Mesenteric fat pad (tissue), 1 donor: ENCODE measurements around the gene DMD. TPM values are rescaled to one million over a fixed set of nuclear protein-coding genes. Genes with fewer than 3 reads are reported as not detected.
"Not testable (repeated sequence)": the region's sequence is repeated elsewhere in the genome, so short reads cannot be mapped to it uniquely, and the experiment has no call there.

Experiments
- DNase-seq: peaks from one replicate; pipeline ENCODE4 v3.0.0-alpha.2; 2020; ENCODE audit warnings: low spot score
- total RNA-seq: library from RNA; stranded (reverse); fragmentation: NEBNext Ultra II Directional; extraction: Animal tissue kit (Norgen Biotek cat#: 25700); gene quantifications from one replicate; pipeline ENCODE4 v1.2.1, GENCODE V29; 2021
- donor health status: DM: yes; HTN: yes; CAD: no.

Gene DMD
- total RNA-seq, 1 donor from 2014 or later = 45.5 TPM

DNA sequence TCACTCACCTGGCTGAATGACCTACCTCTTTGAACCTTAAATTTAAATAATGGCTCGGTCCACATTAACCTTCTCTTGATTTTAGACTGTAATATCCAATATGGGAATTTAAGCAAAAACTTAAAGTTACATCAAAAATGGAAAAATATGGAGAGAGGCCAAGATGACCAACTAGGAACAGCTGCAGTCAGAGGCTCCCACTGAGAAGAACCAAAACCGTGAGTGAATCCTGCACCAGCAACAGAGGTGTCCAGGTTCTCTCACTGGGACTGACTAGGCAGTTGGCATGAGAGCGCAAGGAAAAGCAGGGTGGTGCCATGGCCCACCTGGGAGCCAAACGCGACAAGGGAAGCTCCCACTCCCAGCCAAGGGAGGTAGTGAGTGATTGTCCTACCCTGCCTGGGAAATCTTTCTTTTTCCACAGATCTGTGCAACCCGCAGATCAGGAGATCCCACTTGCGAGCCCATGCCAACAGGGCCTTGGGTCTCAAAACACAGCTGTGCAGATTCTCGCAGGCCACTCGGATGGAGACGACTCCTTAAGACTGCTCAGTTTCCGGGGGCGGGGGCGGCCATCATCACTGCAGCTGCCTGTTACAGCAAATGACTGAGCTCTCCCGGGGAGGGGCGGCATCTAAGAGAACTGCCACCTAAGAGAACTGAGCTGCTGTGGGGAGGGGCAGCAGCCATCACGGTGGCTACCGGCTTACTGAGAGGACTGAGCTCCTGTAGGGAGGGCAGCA lies 343.4 kb downstream of the DMD start:
- no peak for DNase-seq

DNA sequence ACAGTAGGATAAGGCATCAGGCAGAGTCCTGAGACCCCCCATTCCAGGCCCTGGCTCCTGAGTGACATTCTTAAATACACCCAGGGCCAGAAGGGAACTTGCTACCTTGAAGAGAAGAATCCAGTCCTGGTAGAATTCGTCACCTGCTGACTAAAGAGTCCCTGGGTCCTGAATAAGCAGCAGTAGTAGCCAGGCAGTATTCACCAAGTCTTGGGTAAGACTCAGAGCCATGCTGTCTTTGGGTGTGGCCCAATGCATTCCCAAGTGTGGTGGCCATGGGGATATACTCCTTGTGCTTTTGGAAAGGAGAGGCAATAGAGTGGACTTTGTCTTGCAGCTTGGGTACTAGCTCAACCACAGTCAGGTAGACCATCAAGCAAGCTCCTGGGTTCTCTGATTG lies 359.1 kb downstream of the DMD start:
- DNase-seq = no peak

DNA sequence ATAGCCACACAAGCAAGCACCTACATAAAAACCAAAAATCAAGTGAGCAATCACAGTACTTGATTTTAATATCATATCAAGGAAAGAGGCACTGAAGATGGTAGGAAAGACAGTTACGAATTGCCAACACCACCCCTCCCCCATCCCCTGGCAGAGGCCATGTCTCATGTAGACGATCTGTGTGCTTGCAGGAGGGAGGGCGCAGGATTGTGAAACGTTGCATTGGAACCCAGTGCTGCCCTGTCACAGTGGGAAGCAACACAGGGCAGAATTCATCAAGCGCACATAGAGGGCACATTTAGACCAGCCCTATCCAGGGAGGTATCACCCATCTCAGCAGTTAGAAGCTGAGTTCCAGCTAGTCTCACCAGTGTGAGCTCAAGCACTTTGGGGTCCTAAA lies 359.8 kb downstream of the DMD start:
- no peak for DNase-seq

DNA sequence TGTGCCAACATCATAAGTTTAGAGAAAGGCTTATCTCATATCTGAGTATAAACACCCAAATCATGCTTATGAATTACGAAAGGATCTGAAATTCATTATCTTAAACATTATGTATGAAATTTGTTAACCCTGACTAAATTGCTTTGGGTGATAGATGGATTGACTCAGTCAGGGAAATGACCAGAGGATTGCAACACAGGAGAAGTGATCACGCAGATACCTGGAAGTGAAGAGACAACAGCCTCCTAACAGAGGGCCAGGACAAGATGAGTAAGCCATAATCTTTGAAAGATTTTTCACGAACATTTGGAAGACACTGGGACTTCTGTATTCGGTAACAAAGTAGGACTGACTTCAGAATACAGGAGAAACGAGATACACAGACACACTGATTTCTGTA lies 363.4 kb downstream of the DMD start:
- no peak for DNase-seq

DNA sequence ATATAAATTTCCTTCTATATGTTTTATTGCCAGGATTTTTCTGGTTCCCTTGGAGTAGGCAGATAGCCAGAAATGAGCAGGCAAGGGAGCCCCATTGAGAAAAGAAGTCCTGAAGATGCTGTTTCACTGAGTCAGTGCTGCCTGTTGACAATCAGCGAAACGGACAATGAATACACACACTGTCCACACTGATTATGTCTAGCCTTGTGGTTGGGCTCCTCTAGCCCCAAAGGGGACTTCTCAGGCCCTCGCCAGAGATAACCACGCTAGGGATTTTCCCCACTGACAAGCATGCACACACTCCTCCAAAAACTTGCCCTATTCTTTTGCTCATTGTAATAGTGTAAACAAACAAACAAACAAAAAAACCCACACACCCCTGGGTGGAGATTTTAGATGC lies 369.3 kb downstream of the DMD start:
- no peak for DNase-seq

DNA sequence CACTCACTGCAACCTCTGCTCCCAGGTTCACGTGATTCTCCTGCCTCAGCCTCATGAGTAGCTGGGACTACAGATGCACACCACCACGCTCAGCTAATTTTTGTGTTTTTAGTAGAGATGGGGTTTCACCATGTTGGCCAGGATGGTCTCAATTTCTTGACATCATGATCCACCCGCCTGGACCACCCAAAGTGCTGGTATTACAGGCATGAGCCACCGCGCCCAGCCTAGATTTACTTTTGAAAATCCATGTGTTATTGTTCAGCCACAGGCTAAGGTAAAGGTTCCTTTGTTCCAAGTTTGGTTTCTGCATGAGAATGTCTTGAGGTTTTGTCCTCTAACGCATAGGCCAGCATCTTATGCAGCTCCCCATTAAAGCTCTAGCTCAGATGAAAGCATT lies 371.6 kb downstream of the DMD start:
- no peak for DNase-seq

DNA sequence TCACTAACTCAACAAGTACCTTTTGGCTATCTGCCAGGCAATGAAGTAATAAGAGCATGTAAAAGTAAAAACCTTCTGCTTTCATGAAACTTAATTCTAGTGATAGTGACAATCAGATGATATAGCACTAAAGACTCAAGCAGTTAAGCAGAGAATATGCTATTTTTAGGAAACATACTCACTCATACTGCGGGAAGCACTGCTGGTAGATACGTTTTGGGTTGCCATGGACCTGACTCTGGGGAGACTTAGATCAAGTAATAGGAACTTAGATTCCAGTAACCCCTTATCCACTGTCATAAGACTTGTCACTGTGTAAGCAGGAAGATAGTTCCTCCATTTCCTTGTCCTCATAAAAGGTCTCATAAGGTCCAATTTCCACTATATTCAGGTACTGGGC lies 386.3 kb downstream of the DMD start:
- no peak for DNase-seq

DNA sequence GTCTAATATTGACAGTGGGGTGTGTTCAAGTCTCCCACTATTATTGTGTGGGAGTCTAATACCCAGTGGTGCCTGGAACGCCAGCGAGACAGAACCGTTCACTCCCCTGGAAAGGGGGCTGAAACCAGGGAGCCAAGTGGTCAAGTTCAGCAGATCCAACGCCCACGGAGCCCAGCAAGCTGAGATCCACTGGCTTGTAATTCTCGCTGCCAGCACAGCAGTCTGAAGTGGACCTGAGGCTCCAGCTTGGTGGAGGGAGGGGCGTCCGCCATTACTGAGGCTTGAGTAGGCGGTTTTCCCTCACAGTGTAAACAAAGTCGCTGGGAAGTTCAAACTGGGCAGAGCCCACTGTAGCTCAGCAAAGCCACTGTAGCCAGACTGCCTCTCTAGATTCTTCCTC lies 407.3 kb downstream of the DMD start:
- DNase-seq = no peak

DNA sequence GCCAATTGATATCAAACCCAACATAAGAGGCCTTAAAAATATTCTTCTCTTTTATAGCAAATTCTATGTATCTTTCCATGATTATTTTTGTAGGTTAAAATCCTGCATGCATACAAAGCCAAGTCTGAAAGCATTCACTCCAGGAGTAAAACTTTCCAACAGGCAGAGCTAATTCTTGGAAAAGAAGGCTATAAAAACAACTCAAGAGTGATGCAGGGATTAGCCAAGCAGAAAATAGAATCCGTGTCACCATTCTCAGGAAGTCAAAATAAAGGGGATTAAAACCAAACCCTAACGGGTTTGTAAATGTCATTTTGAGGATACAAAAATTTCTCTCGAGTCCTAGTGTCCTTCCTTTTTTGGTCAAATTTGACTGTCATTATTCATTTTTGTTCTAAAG lies 412.4 kb downstream of the DMD start:
- no peak for DNase-seq

DNA sequence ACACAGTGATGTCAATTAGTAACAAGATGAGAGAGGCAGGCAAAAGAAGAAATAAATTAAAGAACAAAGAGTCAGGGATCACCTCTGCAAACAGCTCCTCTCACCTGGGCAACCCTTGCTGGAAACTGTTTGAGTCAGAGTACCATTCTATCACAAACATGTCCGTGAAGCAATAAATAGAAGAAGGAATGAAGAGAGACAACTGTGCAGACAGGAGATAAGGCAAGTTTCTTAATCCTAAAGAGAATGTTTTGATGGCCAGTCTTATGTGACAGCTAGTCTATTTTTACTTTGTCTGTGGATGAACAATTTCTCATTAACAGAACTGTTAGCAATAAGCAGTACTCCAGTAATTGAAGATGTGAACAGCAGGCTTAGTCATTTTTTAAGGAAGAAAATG lies 422.4 kb downstream of the DMD start:
- DNase-seq = no peak

DNA sequence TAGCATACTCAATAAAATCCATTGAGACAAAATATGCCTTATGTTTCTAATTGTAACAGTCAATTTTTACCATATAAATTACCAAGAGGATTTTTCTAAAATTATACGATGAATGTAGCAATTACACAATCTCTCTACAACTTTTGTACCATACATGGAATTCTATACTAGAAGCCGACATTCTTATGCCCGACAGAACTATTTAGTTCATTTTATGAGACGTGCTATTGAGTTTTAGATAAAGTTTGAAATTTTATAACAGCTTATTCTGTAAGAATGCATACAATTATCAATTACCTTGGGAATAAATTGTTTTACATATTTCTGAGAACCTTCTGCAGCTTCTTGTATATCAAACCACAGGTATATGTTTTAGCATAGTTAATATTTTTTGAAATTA lies 431.2 kb downstream of the DMD start:
- no peak for DNase-seq

DNA sequence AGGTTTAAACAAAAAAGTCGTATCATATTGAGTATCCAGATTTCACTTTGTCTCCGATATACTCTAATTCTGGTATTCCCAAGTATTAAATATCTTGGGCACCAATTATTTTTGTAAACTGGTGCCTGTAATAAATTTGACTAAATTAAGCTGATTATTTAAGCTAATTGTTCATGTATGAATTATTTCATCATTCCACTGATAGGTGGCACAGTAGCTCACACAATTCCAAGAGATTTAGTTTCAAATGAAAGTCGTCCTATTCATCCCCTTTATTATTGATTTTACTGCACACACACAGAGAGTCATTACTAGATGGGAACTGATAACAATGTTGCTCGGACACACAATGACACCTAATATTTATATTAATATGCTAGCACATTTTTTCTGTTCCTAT lies 432.4 kb downstream of the DMD start:
- DNase-seq = no peak

DNA sequence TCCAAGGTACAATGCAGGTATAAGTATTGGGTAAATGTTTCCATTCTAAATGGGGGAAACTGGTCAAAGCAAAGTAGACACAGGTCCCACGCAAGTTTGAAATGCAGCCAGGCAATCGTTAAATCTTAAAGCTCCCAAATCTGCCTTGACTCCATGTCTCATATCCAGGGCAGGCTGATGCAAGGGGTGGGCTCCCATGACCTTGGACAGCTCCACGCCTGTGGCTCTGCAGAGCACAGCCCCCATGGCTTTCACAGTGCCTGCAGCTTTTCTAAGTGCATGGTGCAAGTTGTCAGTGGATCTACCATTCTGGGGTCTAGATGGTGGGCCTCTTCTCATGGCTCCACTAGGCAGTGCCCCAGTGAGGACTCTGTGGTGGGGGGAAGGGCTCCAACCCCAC lies 436.4 kb downstream of the DMD start:
- no peak for DNase-seq

DNA sequence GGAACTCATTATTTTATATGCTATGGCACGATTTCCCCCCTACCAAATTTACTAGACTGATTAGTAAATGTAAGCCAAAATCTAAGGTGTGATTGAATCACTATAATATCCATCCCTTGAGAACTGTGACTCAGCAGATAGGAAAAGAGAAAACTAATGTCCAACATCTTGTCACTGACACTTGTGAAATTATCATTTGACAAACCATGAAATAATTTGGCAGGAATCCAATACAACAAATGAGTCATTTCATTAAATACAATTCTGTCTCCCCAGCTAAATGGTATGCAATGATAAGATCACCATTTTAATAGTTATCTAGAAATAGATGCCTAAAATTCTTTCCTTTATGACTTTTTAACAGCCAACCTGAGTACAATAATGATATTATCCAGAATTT lies 462.3 kb downstream of the DMD start:
- no peak for DNase-seq

DNA sequence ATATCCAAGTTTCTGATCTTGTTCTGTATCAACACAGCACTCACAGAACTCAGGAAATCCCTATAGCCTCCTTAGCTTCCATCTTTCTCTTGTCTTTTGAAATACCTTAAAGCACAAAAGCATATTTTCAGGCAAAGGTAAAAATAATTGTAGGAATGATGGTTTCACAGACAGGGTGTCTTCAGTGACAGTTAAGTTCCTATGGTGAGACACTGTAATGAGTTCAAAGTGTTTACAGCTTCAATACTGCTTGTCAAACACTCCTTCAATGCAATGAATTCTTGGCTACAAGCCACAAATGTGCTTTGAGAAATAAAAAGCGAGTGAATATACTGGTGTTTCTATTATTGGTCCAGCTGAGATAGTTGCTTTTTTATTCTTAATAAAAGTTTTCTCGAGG lies 466.0 kb downstream of the DMD start:
- DNase-seq = no peak

DNA sequence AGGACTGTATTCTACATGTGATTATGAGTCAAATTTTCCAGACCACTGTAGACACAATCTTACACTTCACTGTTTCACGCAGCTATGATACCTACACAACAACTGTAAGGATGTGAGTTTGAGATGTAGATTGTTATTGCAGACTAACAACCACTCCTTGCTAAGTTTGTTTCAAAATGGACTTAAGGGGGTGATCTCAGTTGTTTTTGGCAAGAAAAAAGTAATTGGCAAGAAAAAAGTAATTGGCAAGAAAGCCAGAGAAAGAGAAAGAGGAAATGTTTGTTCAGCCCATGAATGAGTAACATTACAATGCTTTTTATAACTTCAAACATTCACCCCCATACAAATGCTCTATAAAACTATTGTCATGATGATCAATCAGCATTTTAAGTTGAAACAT lies 466.4 kb downstream of the DMD start:
- no peak for DNase-seq

DNA sequence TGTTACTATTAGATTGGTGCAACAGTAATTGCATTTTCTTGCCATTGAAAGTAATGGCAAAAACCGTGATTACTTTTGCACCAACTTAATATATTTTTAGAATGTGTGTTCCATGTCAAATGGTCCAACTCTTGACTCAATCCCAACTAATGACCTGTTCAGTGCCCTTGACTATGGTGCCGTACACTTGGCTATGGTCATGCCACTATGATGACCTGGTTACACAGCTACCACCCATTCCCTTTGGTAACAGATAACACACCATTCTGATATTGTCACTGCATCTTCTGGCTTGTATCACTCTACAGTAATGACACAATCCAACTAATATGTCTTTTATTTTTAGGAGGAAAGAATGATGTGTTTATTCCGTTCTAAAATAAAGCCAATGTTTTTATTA lies 469.4 kb downstream of the DMD start:
- no peak for DNase-seq

DNA sequence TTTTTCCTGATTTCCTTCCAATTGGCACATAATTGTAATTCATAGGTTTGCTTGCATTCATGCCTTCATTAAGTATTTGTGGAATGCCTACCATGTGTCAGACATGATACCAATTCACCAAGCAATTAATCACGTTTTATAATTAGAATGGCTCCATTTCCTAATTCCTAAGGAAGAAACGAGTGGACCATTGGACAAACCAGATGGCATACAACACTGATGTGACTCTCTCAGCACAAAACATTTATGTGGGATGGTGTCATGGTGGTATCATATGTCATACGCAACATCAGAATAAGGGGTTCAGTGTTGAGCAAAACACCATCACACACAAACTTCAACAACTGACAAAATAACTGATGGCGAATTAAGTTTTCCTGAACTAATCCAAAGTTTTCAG lies 502.8 kb downstream of the DMD start:
- DNase-seq = no peak

DNA sequence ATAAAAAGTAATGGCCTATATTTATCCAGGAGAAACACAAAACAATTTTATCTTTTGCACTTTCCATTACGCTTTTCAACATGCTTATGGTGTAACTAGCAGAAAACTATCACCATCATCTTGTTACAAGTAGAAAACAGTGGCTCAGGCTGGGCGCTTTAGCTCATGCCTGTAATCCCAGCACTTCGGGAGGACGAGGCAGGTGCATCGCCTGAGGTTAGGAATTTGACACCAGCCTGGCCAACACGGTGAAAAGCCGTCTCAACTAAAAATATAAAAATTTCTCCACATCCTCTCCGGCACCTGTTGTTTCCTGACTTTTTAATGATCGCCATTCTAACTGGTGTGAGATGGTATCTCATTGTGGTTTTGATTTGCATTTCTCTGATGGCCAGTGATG lies 506.0 kb downstream of the DMD start:
- not testable (repeated sequence) for DNase-seq

DNA sequence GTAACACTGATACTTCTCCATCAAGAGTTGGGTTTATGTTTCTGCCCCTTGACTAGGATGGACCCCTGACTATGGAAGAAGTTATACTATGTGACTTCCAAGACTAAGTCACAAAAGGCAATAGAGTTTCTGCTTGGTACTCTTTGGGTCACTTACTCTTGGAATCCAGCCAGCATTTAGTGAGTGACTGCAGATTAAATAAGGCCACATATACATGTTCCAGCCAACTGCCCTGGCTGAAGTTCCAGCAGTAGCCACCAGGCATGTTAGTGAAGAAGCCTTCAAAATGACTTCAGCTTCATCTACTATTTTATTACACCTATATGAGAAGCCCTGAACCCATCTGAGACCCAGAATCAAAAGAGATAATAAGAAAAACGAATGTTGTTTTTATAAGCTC lies 524.0 kb downstream of the DMD start:
- no peak for DNase-seq

DNA sequence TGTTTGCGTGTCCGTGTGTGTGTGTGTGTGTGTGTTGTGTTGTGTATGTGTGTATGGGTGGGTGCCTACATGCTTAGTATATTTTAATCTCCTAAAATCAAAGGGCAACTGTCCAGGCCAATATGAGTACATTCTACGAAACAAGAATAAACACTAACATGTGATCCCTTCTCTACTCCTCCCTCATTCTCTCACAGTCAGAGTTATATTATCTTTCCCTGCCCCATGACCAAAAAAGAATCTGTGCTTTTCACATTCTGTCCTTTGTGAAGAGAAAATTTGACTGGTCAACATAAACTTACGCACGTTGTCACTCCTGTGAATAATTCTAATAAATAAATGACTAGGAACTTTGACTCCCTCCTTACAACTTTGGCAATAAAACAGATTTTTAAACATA lies 532.9 kb downstream of the DMD start:
- no peak for DNase-seq

DNA sequence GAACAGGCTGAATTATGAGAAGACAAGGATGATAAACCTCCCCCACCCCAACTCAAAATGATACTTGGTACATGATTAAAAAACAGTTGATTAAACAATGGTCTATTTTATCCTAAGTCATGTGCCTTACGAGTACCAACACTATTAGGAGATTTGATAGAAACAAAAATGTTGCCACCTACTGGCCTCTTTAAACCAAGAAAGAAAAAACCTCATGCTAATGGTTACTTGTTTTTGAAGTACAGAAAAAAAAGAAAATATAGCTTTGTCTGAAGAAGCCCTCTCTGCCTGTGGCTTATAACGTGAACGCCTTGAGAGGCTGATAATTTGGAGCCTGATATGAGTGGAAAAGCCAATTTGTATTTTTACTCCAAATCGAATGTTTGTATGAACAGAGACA lies 538.2 kb downstream of the DMD start:
- DNase-seq = no peak

DNA sequence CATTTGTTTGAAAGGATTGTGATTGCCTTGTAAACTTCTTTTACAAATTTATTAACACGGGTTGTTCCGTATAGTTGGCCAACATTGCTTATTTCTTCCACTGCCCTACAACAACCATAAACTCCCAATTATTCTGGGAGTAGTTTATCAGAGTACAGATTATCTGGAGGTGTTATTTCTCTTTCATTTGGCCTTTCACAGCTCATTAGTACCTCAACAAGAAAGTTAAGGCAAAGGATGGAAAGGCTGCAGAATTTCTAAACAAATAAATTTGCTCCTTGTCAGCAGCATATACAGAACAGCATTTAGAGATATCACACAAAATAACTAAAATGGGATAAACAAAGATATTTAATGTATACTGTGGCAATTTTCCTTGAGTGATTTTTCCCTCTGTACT lies 548.8 kb downstream of the DMD start:
- no peak for DNase-seq
